WTC11 (cell line): ENCODE data around the gene SETMAR.

Experiments used
- FOXJ3 ChIP-seq: sonication (generic); formaldehyde crosslinking; IDR thresholded peaks from 2 replicates; pipeline ENCODE4 v1.9.0; 2021; ENCODE audit warnings: missing genetic modification reagents, mild to moderate bottlenecking, borderline replicate concordance
- JUN ChIP-seq: sonication (generic); formaldehyde crosslinking; IDR thresholded peaks from 2 replicates; pipeline ENCODE4 v1.8.0; 2023; ENCODE audit warnings: mild to moderate bottlenecking, missing genetic modification reagents
- MAX ChIP-seq: sonication (generic); formaldehyde crosslinking; IDR thresholded peaks from 2 replicates; pipeline ENCODE4 v1.8.0; 2022; ENCODE audit warnings: mild to moderate bottlenecking, missing genetic modification reagents
- TP53 ChIP-seq: sonication (generic); formaldehyde crosslinking; IDR thresholded peaks from 2 replicates; pipeline ENCODE4 v1.8.1; 2023; ENCODE audit warnings: mild to moderate bottlenecking, missing genetic modification reagents
- TF ChIP-seq, protein P1 (sequence below): fragments of 200-600 bp; IDR thresholded peaks from 2 replicates; pipeline ENCODE4 v1.8.0; 2022; ENCODE audit warnings: antibody characterized with exemption

GRCh38 chr3:4362523-4362922 lies 59.4 kb downstream of the SETMAR start:
- TF ChIP-seq JUN (CRISPR knock-in tag) (no peak), MAX (no peak), FOXJ3 (no peak), TP53 (CRISPR knock-in tag) (no peak)
- TF ChIP-seq, protein P1, sequence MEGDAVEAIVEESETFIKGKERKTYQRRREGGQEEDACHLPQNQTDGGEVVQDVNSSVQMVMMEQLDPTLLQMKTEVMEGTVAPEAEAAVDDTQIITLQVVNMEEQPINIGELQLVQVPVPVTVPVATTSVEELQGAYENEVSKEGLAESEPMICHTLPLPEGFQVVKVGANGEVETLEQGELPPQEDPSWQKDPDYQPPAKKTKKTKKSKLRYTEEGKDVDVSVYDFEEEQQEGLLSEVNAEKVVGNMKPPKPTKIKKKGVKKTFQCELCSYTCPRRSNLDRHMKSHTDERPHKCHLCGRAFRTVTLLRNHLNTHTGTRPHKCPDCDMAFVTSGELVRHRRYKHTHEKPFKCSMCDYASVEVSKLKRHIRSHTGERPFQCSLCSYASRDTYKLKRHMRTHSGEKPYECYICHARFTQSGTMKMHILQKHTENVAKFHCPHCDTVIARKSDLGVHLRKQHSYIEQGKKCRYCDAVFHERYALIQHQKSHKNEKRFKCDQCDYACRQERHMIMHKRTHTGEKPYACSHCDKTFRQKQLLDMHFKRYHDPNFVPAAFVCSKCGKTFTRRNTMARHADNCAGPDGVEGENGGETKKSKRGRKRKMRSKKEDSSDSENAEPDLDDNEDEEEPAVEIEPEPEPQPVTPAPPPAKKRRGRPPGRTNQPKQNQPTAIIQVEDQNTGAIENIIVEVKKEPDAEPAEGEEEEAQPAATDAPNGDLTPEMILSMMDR: no peak
